ENCODE measurements around the gene NRIP3.
"Not testable (repeated sequence)": the region's sequence is repeated elsewhere in the genome, so short reads cannot be mapped to it uniquely, and the experiment has no call there.

Gene NRIP3

DNA sequence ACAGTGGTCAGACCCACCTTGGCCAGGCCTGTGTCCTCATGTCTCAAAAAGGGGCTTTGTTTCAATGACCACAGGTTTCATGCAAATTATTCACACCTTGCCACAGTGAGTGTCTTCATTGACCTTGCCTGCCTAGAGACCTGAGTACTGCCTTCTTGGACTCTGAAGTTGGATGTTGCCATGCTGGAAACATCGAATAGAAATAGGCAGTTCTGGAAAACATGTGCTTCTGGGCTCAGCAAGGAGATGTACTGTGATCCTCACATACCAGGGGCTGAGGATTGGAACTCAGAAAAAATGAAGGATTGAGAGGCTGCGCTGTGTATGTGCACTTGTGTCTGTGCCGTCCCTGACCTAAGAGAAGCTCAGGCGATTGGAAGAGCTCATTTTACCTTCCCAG is 9.6 kb upstream of the NRIP3 start:
- Histone ChIP-seq H2AK5ac (ENCODE audit: low read length) (no peak overlapping the region), H3K27me3 (ENCODE audit: insufficient read depth, low read length) (no peaks in the 10 kb centered on the region), H3K4me1 (ENCODE audit: control insufficient read depth in 1 of 2, insufficient read depth in 2 of 2, low read length in 2 of 2) (no peaks in the 10 kb centered on the region), H3K27ac (ENCODE audit: low read depth, low read length) (no peak overlapping the region), H3K79me2 (ENCODE audit: control insufficient read depth, insufficient read depth, low read length, poor library complexity) (no peaks in the 10 kb centered on the region), H2BK5ac (ENCODE audit: low read depth, low read length, poor library complexity) (no peak overlapping the region), H2BK12ac (ENCODE audit: low read length) (no peak overlapping the region), H3K36me3 (ENCODE audit: control insufficient read depth in 1 of 2, insufficient read depth in 2 of 2, low read length in 2 of 2) (no peaks in the 10 kb centered on the region), H3K23ac (ENCODE audit: low read length) (no peak overlapping the region), H2AFZ (ENCODE audit: insufficient read depth, low read length, poor library complexity) (no peak overlapping the region), H3K14ac (ENCODE audit: low read length) (no peak overlapping the region), H3K79me1 (ENCODE audit: low read length) (no peaks in the 10 kb centered on the region), H3K9me3 (ENCODE audit: insufficient read depth, low read depth, low read length) (no peaks in the 10 kb centered on the region), H2BK120ac (ENCODE audit: insufficient read depth, low read length, poor library complexity) (no peak overlapping the region), H4K12ac (ENCODE audit: low read depth, low read length) (no peak overlapping the region), H3K9ac (ENCODE audit: low read length) (no peak overlapping the region), H3K4me2 (ENCODE audit: low read length) (no peak overlapping the region), H4K91ac (ENCODE audit: low read depth, low read length) (no peak overlapping the region), H3K18ac (ENCODE audit: low read length) (no peak overlapping the region), H3K4me3 (ENCODE audit: low read depth, low read length) (no peak overlapping the region), H4K8ac (ENCODE audit: low read depth, low read length) (no peak overlapping the region), H3K4ac (ENCODE audit: low read depth, low read length) (no peak overlapping the region)
- no CpG with 5 or more reads among the region's 4 CpGs for WGBS (ENCODE audit: extremely low coverage, insufficient coverage, insufficient read length)
- DNase-seq, result no peak

DNA sequence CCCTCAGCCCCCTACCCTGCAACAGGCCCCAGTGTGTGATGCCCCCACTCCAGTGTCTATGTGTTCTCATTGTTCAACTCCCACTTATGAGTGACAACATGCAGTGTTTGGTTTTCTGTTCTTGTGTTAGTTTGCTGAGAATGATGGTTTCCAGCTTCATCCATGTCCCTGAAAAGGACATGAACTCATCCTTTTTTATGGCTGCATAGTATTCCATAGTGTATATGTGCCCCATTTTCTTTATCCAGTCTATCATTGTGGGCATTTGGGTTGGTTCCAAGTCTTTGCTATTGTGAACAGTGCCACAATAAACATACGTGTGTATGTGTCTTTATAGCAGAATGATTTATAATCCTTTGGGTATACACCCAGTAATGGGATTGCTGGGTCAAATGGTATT is 5.7 kb upstream of the NRIP3 start:
- not testable (repeated sequence) for H2AK5ac ChIP-seq (ENCODE audit: low read length); H4K91ac ChIP-seq (ENCODE audit: low read depth, low read length); H3K4me1 ChIP-seq (ENCODE audit: control insufficient read depth in 1 of 2, insufficient read depth in 2 of 2, low read length in 2 of 2); H4K12ac ChIP-seq (ENCODE audit: low read depth, low read length); DNase-seq; H3K9ac ChIP-seq (ENCODE audit: low read length); H3K4me2 ChIP-seq (ENCODE audit: low read length); H3K79me2 ChIP-seq (ENCODE audit: control insufficient read depth, insufficient read depth, low read length, poor library complexity); H3K4me3 ChIP-seq (ENCODE audit: low read depth, low read length); H3K14ac ChIP-seq (ENCODE audit: low read length); H2BK12ac ChIP-seq (ENCODE audit: low read length); H3K4ac ChIP-seq (ENCODE audit: low read depth, low read length); H3K27me3 ChIP-seq (ENCODE audit: insufficient read depth, low read length); H2AFZ ChIP-seq (ENCODE audit: insufficient read depth, low read length, poor library complexity); H3K79me1 ChIP-seq (ENCODE audit: low read length); H3K9me3 ChIP-seq (ENCODE audit: insufficient read depth, low read depth, low read length); H4K8ac ChIP-seq (ENCODE audit: low read depth, low read length); H2BK120ac ChIP-seq (ENCODE audit: insufficient read depth, low read length, poor library complexity); H2BK5ac ChIP-seq (ENCODE audit: low read depth, low read length, poor library complexity); H3K36me3 ChIP-seq (ENCODE audit: control insufficient read depth in 1 of 2, insufficient read depth in 2 of 2, low read length in 2 of 2); H3K23ac ChIP-seq (ENCODE audit: low read length); H3K27ac ChIP-seq (ENCODE audit: low read depth, low read length); H3K18ac ChIP-seq (ENCODE audit: low read length)
- no CpG with 5 or more reads among the region's 1 CpG for WGBS (ENCODE audit: extremely low coverage, insufficient coverage, insufficient read length)

DNA sequence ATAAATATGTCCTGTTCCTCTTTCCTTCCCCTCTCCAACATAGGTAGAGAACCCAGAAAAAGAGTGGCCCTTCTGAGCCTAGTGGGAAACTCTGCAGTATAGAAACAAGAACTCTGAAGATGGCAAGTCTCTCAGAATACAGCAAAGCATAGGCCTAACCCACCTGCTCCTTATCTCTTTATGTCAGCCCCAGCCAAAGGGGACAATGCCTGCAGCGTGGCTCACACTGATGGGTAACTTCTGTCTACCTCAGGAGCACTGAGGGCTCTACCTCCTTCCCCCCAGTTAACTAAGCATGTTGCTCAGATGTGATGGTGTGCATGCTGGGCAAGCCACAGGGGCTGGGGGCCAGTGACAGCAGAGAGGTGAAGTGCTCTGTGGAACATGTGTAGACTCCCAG is 4.9 kb upstream of the NRIP3 start:
- H3K79me1 ChIP-seq (ENCODE audit: low read length), result no peaks in the 10 kb centered on the region
- H3K27me3 ChIP-seq (ENCODE audit: insufficient read depth, low read length), result peaks cover 17% of the 10 kb centered on the region
- DNase-seq, result no peak
- no peak overlapping the region for H3K4me3 ChIP-seq (ENCODE audit: low read depth, low read length)
- H3K4me1 ChIP-seq (ENCODE audit: control insufficient read depth in 1 of 2, insufficient read depth in 2 of 2, low read length in 2 of 2), result peaks cover 7% of the 10 kb centered on the region in 2 experiments
- H4K12ac ChIP-seq (ENCODE audit: low read depth, low read length), result no peak overlapping the region
- H3K36me3 ChIP-seq (ENCODE audit: control insufficient read depth in 1 of 2, insufficient read depth in 2 of 2, low read length in 2 of 2), result no peaks in the 10 kb centered on the region
- no peak overlapping the region for H3K4ac ChIP-seq (ENCODE audit: low read depth, low read length)
- no peak overlapping the region for H4K91ac ChIP-seq (ENCODE audit: low read depth, low read length)
- peaks cover 3% of the 10 kb centered on the region for H3K9me3 ChIP-seq (ENCODE audit: insufficient read depth, low read depth, low read length)
- no peak overlapping the region for H3K9ac ChIP-seq (ENCODE audit: low read length)
- WGBS (ENCODE audit: extremely low coverage, insufficient coverage, insufficient read length), result no CpG with 5 or more reads among the region's 1 CpG
- no peak overlapping the region for H2AK5ac ChIP-seq (ENCODE audit: low read length)
- no peak overlapping the region for H2BK5ac ChIP-seq (ENCODE audit: low read depth, low read length, poor library complexity)
- no peak overlapping the region for H2AFZ ChIP-seq (ENCODE audit: insufficient read depth, low read length, poor library complexity)
- H2BK120ac ChIP-seq (ENCODE audit: insufficient read depth, low read length, poor library complexity), result no peak overlapping the region
- H3K4me2 ChIP-seq (ENCODE audit: low read length), result no peak overlapping the region
- no peak overlapping the region for H3K27ac ChIP-seq (ENCODE audit: low read depth, low read length)
- H2BK12ac ChIP-seq (ENCODE audit: low read length), result no peak overlapping the region
- no peak overlapping the region for H3K23ac ChIP-seq (ENCODE audit: low read length)
- no peak overlapping the region for H3K18ac ChIP-seq (ENCODE audit: low read length)
- no peak overlapping the region for H3K14ac ChIP-seq (ENCODE audit: low read length)
- H3K79me2 ChIP-seq (ENCODE audit: control insufficient read depth, insufficient read depth, low read length, poor library complexity), result no peaks in the 10 kb centered on the region
- no peak overlapping the region for H4K8ac ChIP-seq (ENCODE audit: low read depth, low read length)

DNA sequence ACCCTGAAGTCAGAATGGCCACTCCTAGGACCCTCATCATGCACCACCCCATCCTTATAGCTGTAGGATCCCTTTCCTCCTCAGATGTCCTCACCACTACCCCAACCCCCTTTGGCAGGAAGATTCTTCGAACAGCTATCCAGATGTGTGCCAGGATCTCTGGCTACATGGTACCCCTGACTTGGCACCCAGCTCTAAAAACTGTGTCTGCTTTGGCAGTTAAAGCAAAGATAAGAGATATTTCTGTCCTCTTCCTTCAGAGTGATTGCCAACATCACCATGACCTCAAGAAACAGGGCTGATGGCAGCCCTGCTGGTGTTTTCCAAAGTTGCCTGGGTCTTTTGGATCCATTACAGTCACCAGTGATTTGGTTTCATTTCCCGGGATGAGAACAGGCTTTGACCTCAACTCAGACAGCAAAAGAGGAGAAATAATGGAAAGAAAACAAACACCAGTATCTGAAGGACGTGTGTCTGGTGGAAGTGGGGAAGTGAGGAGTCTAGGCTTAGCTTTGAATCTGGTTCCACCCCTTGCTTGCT is 4.3 kb upstream of the NRIP3 start:
- no peak overlapping the region for H2BK12ac ChIP-seq (ENCODE audit: low read length)
- H2BK120ac ChIP-seq (ENCODE audit: insufficient read depth, low read length, poor library complexity), result no peak overlapping the region

More for the DNA sequence above, 4.3 kb upstream of the NRIP3 start:
- H3K4ac ChIP-seq (ENCODE audit: low read depth, low read length), result no peak overlapping the region
- H3K27me3 ChIP-seq (ENCODE audit: insufficient read depth, low read length), result peaks cover 23% of the 10 kb centered on the region
- H3K79me2 ChIP-seq (ENCODE audit: control insufficient read depth, insufficient read depth, low read length, poor library complexity), result no peaks in the 10 kb centered on the region
- no peak overlapping the region for H3K4me3 ChIP-seq (ENCODE audit: low read depth, low read length)
- H3K79me1 ChIP-seq (ENCODE audit: low read length), result no peaks in the 10 kb centered on the region
- H3K27ac ChIP-seq (ENCODE audit: low read depth, low read length), result no peak overlapping the region
- no peak for DNase-seq
- H3K9ac ChIP-seq (ENCODE audit: low read length), result no peak overlapping the region
- no peak overlapping the region for H4K91ac ChIP-seq (ENCODE audit: low read depth, low read length)
- H3K9me3 ChIP-seq (ENCODE audit: insufficient read depth, low read depth, low read length), result peaks cover 7% of the 10 kb centered on the region
- H3K4me2 ChIP-seq (ENCODE audit: low read length), result no peak overlapping the region
- no peak overlapping the region for H2AFZ ChIP-seq (ENCODE audit: insufficient read depth, low read length, poor library complexity)
- no peak overlapping the region for H2AK5ac ChIP-seq (ENCODE audit: low read length)
- H3K36me3 ChIP-seq (ENCODE audit: control insufficient read depth in 1 of 2, insufficient read depth in 2 of 2, low read length in 2 of 2), result no peaks in the 10 kb centered on the region
- H3K4me1 ChIP-seq (ENCODE audit: control insufficient read depth in 1 of 2, insufficient read depth in 2 of 2, low read length in 2 of 2), result peaks cover 12 to 13% of the 10 kb centered on the region in 2 experiments
- no CpG with 5 or more reads among the region's 3 CpGs for WGBS (ENCODE audit: extremely low coverage, insufficient coverage, insufficient read length)
- no peak overlapping the region for H3K14ac ChIP-seq (ENCODE audit: low read length)
- H4K8ac ChIP-seq (ENCODE audit: low read depth, low read length), result no peak overlapping the region
- H4K12ac ChIP-seq (ENCODE audit: low read depth, low read length), result no peak overlapping the region
- H3K23ac ChIP-seq (ENCODE audit: low read length), result no peak overlapping the region
- no peak overlapping the region for H3K18ac ChIP-seq (ENCODE audit: low read length)
- no peak overlapping the region for H2BK5ac ChIP-seq (ENCODE audit: low read depth, low read length, poor library complexity)
